22Rv1 (cell line): ENCODE data around the gene PREX1.

Experiments
- H3K27ac ChIP-seq: fragments of 450-650 bp; 2 replicates; pipeline ENCODE4 v1.5.1; 2017
- ZFX ChIP-seq: fragments of 450-650 bp; IDR thresholded peaks from 2 replicates; pipeline ENCODE4 v1.6.1; 2017; ENCODE audit warnings: antibody characterized with exemption, borderline replicate concordance
- TF ChIP-seq, protein P1 (sequence below): fragments of 450-650 bp; IDR thresholded peaks from 2 replicates; pipeline ENCODE4 v1.5.1; 2017; ENCODE audit warnings: mild to moderate bottlenecking

Gene PREX1

GRCh38 chr20:48685300-48685699 is 142.5 kb downstream of the PREX1 start:
- TF ChIP-seq, protein P1, sequence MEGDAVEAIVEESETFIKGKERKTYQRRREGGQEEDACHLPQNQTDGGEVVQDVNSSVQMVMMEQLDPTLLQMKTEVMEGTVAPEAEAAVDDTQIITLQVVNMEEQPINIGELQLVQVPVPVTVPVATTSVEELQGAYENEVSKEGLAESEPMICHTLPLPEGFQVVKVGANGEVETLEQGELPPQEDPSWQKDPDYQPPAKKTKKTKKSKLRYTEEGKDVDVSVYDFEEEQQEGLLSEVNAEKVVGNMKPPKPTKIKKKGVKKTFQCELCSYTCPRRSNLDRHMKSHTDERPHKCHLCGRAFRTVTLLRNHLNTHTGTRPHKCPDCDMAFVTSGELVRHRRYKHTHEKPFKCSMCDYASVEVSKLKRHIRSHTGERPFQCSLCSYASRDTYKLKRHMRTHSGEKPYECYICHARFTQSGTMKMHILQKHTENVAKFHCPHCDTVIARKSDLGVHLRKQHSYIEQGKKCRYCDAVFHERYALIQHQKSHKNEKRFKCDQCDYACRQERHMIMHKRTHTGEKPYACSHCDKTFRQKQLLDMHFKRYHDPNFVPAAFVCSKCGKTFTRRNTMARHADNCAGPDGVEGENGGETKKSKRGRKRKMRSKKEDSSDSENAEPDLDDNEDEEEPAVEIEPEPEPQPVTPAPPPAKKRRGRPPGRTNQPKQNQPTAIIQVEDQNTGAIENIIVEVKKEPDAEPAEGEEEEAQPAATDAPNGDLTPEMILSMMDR, result no peak
- no peak for TF ChIP-seq ZFX
- H3K27ac ChIP-seq, result no peak overlapping the region

DNA sequence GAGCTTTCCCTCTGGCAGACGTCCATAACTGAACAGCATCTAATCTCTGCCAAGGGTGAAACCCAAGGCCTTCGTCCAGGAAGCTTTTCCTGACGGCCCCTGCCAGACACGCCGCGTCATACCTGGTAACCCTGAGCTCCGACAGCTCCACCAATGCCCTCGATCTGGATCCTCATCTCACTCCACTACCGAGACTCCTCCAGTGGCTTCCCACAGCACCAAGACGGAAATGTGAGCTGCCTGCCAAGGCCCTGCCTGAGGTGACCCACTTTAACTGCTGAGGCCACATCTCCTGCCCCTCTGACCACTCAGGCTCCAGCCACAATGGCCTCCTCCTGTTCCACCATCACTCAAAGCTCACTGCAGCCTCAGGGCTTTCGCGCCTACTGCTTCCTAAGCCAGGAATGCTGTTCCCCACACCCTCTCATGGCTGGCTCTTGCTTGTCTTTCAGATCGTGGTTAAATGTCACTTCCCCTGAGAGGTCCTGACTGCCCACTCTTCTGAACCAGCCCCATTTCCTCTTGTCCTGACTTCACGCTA is 143.2 kb downstream of the PREX1 start:
- no peak overlapping the region for H3K27ac ChIP-seq

GRCh38 chr20:48683467-48684175 is 144.2 kb downstream of the PREX1 start:
- H3K27ac ChIP-seq, result no peak overlapping the region
- no peak for TF ChIP-seq ZFX
- TF ChIP-seq, protein P1, result no peak

More for the DNA sequence above, 143.2 kb downstream of the PREX1 start:
- TF ChIP-seq, protein P1, result no peak
- TF ChIP-seq ZFX, result no peak

GRCh38 chr20:48682529-48683363 is 145.1 kb downstream of the PREX1 start:
- H3K27ac ChIP-seq, result no peak overlapping the region
- TF ChIP-seq, protein P1, result no peak
- TF ChIP-seq ZFX, result no peak

- no peak for TF ChIP-seq ZFX
- TF ChIP-seq, protein P1, result no peak
- H3K27ac ChIP-seq, result no peak overlapping the region
Measured at GRCh38 chr20:48681873-48682426, 145.8 kb downstream of the PREX1 start.

- TF ChIP-seq, protein P1, result no peak
- TF ChIP-seq ZFX, result no peak
- no peak overlapping the region for H3K27ac ChIP-seq
Measured at GRCh38 chr20:48681201-48681872, 146.5 kb downstream of the PREX1 start.
